HCT116 (cell line): Measurements from ENCODE around the gene NFIA. TPM values are rescaled to one million over a fixed set of nuclear protein-coding genes. Genes with fewer than 3 reads are reported as not detected.

Experiments used
- ATAC-seq: fragments of 200-7000 bp; cut with Tn5 transposase; 2 replicates; pipeline ENCODE4 v1.9.1; 2020; ENCODE audit warnings: mild to moderate bottlenecking, moderate library complexity
- BruUV-seq: library from RNA; stranded (reverse); fragments of 400-500 nt; replicated peaks from 2 replicates; lab custom pipeline; 2021; lab: Mats Ljungman, UMichigan
- CTCF ChIA-PET: fragments of 300-600 bp; sonication (Branson Sonifier 250); formaldehyde crosslinking; loops from one replicate; lab custom pipeline; 2021; ENCODE audit warnings: antibody characterized with exemption; lab: Charles Lee
- POLR2A ChIA-PET: fragments of 300-600, 350-600 bp; sonication (Branson Sonifier 250); formaldehyde crosslinking; loops from one replicate; lab custom pipeline; 2021; ENCODE audit warnings: antibody characterized with exemption; lab: Charles Lee
- RAD21 ChIA-PET, 2 experiments: fragments of 300-600 bp; sonication (Branson Sonifier 250); formaldehyde crosslinking; loops; one replicate each; lab custom pipeline; 2023; ENCODE audit warnings: low total read pairs in 2 of 2; ENCODE audit not compliant: uncharacterized antibody in 2 of 2, unreplicated experiment in 2 of 2, low non-redundant PET in 1 of 2; lab: Charles Lee
- DNase-seq: peaks from one replicate; pipeline ENCODE4 v3.0.0-alpha.2; 2010; ENCODE audit warnings: low read depth, low spot score
- H2AFZ ChIP-seq: fragments of 200-600 bp; shearing (Covaris generic), sonication (generic); 2 replicates; pipeline ENCODE4 v1.6.1; 2017; ENCODE audit warnings: low read depth, mixed run types, mixed read lengths, antibody characterized with exemption, low read length; ENCODE audit not compliant: poor library complexity, severe bottlenecking
- H3K27ac ChIP-seq: 2 replicates; pipeline ENCODE4 v1.5.1; 2012; ENCODE audit warnings: low read depth, low read length
- H3K27me3 ChIP-seq: fragments of 200-600 bp; sonication (generic); 2 replicates; pipeline ENCODE4 v1.6.1; 2016; ENCODE audit warnings: mixed run types, low read length, mixed read lengths; ENCODE audit not compliant: insufficient read depth
- H3K36me3 ChIP-seq, 2 experiments: fragments of 200-500 bp in 1 of 2; fragments of 200-600 bp in 1 of 2; sonication (Bioruptor generic) in 1 of 2; sonication (generic) in 1 of 2; 2 replicates each; pipeline versions ENCODE4 v1.5.1 to v1.6.1; 2014 to 2016; ENCODE audit warnings: low read length in 2 of 2, inconsistent platforms in 1 of 2, mixed read lengths in 1 of 2, mixed run types in 1 of 2; ENCODE audit not compliant: insufficient read depth in 2 of 2, control insufficient read depth in 1 of 2
- H3K4me1 ChIP-seq, 2 experiments: fragments of 200-600 bp in 1 of 2; sonication (generic) in 1 of 2; 2 replicates each; pipeline versions ENCODE4 v1.5.1 to v1.6.1; 2012 to 2017; ENCODE audit warnings: low read length in 2 of 2, inconsistent platforms in 1 of 2, mild to moderate bottlenecking in 1 of 2, mixed read lengths in 1 of 2, mixed run types in 1 of 2, moderate library complexity in 1 of 2; ENCODE audit not compliant: insufficient read depth in 2 of 2, control insufficient read depth in 1 of 2
- H3K4me2 ChIP-seq: fragments of 200-600 bp; sonication (generic); 2 replicates; pipeline ENCODE4 v1.6.1; 2017; ENCODE audit warnings: mixed run types, low read length, mixed read lengths
- H3K4me3 ChIP-seq, 2 experiments: fragments of 200-600 bp in 1 of 2; sonication (generic) in 1 of 2; replicated peaks in 1 of 2; 2 replicates each; pipeline ENCODE4 v1.5.1; 2011 to 2016; ENCODE audit warnings: low read length in 2 of 2, control low read depth in 1 of 2, low read depth in 1 of 2, mild to moderate bottlenecking in 1 of 2, mixed read lengths in 1 of 2, mixed run types in 1 of 2
- H3K79me2 ChIP-seq: fragments of 200-600 bp; sonication (generic); 2 replicates; pipeline ENCODE4 v1.6.1; 2017; ENCODE audit warnings: mild to moderate bottlenecking, mixed run types, low read length, moderate library complexity, mixed read lengths; ENCODE audit not compliant: insufficient read depth
- H3K9ac ChIP-seq: fragments of 200-600 bp; sonication (generic); 2 replicates; pipeline ENCODE4 v1.6.1; 2016; ENCODE audit warnings: low read length, mixed read lengths
- H3K9me2 ChIP-seq: fragments of 200-600 bp; sonication (generic), shearing (Covaris generic); 2 replicates; pipeline ENCODE4 v1.6.1; 2017; ENCODE audit warnings: mixed run types, mild to moderate bottlenecking, moderate library complexity; ENCODE audit not compliant: insufficient read depth
- H3K9me3 ChIP-seq, 2 experiments: fragments of 200-500 bp in 1 of 2; fragments of 200-600 bp in 1 of 2; sonication (Bioruptor generic) in 1 of 2; sonication (generic) in 1 of 2; 2 replicates each; pipeline ENCODE4 v1.6.1; 2014 to 2017; ENCODE audit warnings: low read length in 2 of 2, mixed read lengths in 2 of 2, inconsistent platforms in 1 of 2, low read depth in 1 of 2, mild to moderate bottlenecking in 1 of 2, mixed run types in 1 of 2, moderate library complexity in 1 of 2; ENCODE audit not compliant: control insufficient read depth in 1 of 2, insufficient read depth in 1 of 2
- H4K20me1 ChIP-seq: fragments of 200-600 bp; sonication (generic), shearing (Covaris generic); 2 replicates; pipeline ENCODE4 v1.6.1; 2017; ENCODE audit warnings: mixed run types, mild to moderate bottlenecking, moderate library complexity; ENCODE audit not compliant: insufficient read depth
- EZH2 ChIP-seq: fragments of 200-600 bp; sonication (generic); IDR thresholded peaks from 2 replicates; pipeline ENCODE4 v1.6.1; 2017; ENCODE audit warnings: antibody characterized with exemption, mixed run types
- POLR2A ChIP-seq: IDR thresholded peaks from 2 replicates; pipeline ENCODE4 v1.7.0; 2011; ENCODE audit warnings: borderline replicate concordance; ENCODE audit not compliant: insufficient read depth, insufficient read length; ENCODE audit errors: extremely low read depth
- POLR2AphosphoS5 ChIP-seq: IDR thresholded peaks from 2 replicates; pipeline ENCODE4 v1.6.1; 2011; ENCODE audit warnings: mild to moderate bottlenecking, low read depth, low read length, moderate library complexity
- RAD21 ChIP-seq: IDR thresholded peaks from 2 replicates; pipeline ENCODE4 v1.6.1; 2012; ENCODE audit warnings: low read depth, mild to moderate bottlenecking
- SRF ChIP-seq: IDR thresholded peaks from 2 replicates; pipeline ENCODE4 v1.6.1; 2012; ENCODE audit warnings: low read depth
- TCF7L2 ChIP-seq: IDR thresholded peaks from 2 replicates; pipeline ENCODE4 v1.7.0; 2011; ENCODE audit warnings: borderline replicate concordance, inconsistent platforms; ENCODE audit not compliant: insufficient read depth, insufficient read length; ENCODE audit errors: extremely low read depth
- intact Hi-C: fragments of 100-400 bp; cut with micrococcal nuclease; formaldehyde crosslinking; loops from 2 replicates; pipeline ENCODE4 v1.10.0; 2022
- total RNA-seq: library from RNA; stranded (reverse); gene quantifications from one replicate; pipeline ENCODE4 v1.2.1, GENCODE V29; 2021; ENCODE audit not compliant: unreplicated experiment
- TF ChIP-seq, protein P1 (sequence below): IDR thresholded peaks from 2 replicates; pipeline ENCODE4 v1.6.1; 2011; ENCODE audit warnings: mild to moderate bottlenecking, low read length, moderate library complexity; ENCODE audit not compliant: insufficient replicate concordance; ENCODE audit errors: extremely low read depth
- TF ChIP-seq, protein P2 (sequence below): IDR thresholded peaks from 2 replicates; pipeline ENCODE4 v1.6.1; 2012
- TF ChIP-seq, protein P3 (sequence below): IDR thresholded peaks from 2 replicates; pipeline ENCODE4 v1.6.1; 2012; ENCODE audit warnings: low read depth
- TF ChIP-seq, protein P4 (sequence below), 3 experiments: fragments of 200-600 bp in 1 of 3; sonication (generic) in 1 of 3; IDR thresholded peaks in 2 of 3; conservative IDR thresholded peaks in 1 of 3; 2 replicates each; pipeline ENCODE4 v1.5.1; 2012 to 2017; ENCODE audit warnings: low read depth in 2 of 3, low read length in 2 of 3, antibody characterized with exemption in 1 of 3, borderline replicate concordance in 1 of 3, control low read depth in 1 of 3, mild to moderate bottlenecking in 1 of 3, mixed read lengths in 1 of 3, mixed run types in 1 of 3, moderate library complexity in 1 of 3; ENCODE audit not compliant: insufficient read depth in 1 of 3

NFIA gene
- total RNA-seq, 1 experiment from 2014 or later: 17.2 TPM

DNA sequence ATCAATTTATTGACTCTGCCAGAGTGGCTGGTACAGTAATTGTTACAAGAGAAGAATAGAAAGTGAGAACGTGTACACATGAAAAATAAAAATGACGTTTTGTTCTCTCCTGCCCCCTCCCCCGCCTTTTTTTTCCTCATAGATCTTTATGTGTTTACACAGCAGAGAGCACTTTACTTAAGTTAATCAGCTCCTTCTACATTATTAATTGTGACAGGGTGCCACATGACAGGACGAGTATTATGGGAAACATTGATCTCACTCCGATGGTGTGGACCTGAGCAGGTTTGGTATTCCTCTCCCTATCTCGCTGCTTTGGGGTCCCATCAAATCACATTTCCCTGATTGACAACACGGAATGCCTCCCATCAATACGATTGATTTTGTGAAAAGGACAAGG lies 356.9 kb downstream of the NFIA start (continued):
- TF ChIP-seq, protein P1, sequence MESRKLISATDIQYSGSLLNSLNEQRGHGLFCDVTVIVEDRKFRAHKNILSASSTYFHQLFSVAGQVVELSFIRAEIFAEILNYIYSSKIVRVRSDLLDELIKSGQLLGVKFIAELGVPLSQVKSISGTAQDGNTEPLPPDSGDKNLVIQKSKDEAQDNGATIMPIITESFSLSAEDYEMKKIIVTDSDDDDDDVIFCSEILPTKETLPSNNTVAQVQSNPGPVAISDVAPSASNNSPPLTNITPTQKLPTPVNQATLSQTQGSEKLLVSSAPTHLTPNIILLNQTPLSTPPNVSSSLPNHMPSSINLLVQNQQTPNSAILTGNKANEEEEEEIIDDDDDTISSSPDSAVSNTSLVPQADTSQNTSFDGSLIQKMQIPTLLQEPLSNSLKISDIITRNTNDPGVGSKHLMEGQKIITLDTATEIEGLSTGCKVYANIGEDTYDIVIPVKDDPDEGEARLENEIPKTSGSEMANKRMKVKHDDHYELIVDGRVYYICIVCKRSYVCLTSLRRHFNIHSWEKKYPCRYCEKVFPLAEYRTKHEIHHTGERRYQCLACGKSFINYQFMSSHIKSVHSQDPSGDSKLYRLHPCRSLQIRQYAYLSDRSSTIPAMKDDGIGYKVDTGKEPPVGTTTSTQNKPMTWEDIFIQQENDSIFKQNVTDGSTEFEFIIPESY: no peak

DNA sequence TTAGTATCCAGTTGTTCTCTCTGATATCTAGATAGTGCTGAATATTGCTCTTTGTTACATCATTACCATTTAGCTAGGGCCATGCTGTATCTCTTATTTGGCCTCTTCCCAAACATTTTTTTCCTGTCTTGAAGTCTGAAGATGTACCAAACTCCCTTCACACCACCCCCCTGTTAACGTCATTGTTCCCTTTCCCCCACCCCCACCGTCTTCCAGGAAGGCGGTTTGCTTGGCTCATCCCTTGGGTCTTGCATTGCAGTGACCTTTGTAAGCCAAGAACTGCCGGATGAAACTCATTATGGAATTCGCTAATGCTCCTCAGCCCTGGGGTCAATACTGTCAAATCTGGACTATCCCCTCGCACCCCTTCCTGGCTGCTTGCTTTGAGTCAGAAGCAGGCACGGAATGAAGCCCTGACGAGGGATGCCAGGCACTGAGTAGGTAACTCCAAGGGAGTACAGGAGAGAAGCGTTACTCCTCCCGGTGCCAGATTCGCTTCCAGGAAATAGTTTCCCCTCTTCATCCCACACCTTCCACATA lies 359.4 kb downstream of the NFIA start:
- no peaks in the 10 kb centered on the region for H3K9me2 ChIP-seq
- no peak overlapping the region for H3K27ac ChIP-seq
- H3K9me3 ChIP-seq: no peaks in the 10 kb centered on the region
- no peak overlapping the region for H2AFZ ChIP-seq
- POLR2A ChIA-PET: no interaction called here
- H3K9ac ChIP-seq: no peak overlapping the region
- no peaks in the 10 kb centered on the region for H3K36me3 ChIP-seq
- DNase-seq: no peak
- CTCF ChIA-PET: no interaction called here
- no TSS peak for BruUV-seq
- H3K4me3 ChIP-seq: no peak overlapping the region
- RAD21 ChIA-PET: no interaction called here
- no peaks in the 10 kb centered on the region for H3K79me2 ChIP-seq
- intact Hi-C loops: no loop called here
- no peaks in the 10 kb centered on the region for H4K20me1 ChIP-seq
- no peaks in the 10 kb centered on the region for H3K4me1 ChIP-seq
- TF ChIP-seq EZH2 (no peak), RAD21 (no peak), SRF (no peak), POLR2A (no peak), POLR2AphosphoS5 (no peak), TCF7L2 (no peak)
- TF ChIP-seq, protein P2, sequence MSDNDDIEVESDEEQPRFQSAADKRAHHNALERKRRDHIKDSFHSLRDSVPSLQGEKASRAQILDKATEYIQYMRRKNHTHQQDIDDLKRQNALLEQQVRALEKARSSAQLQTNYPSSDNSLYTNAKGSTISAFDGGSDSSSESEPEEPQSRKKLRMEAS: no peak
- TF ChIP-seq, protein P3, sequence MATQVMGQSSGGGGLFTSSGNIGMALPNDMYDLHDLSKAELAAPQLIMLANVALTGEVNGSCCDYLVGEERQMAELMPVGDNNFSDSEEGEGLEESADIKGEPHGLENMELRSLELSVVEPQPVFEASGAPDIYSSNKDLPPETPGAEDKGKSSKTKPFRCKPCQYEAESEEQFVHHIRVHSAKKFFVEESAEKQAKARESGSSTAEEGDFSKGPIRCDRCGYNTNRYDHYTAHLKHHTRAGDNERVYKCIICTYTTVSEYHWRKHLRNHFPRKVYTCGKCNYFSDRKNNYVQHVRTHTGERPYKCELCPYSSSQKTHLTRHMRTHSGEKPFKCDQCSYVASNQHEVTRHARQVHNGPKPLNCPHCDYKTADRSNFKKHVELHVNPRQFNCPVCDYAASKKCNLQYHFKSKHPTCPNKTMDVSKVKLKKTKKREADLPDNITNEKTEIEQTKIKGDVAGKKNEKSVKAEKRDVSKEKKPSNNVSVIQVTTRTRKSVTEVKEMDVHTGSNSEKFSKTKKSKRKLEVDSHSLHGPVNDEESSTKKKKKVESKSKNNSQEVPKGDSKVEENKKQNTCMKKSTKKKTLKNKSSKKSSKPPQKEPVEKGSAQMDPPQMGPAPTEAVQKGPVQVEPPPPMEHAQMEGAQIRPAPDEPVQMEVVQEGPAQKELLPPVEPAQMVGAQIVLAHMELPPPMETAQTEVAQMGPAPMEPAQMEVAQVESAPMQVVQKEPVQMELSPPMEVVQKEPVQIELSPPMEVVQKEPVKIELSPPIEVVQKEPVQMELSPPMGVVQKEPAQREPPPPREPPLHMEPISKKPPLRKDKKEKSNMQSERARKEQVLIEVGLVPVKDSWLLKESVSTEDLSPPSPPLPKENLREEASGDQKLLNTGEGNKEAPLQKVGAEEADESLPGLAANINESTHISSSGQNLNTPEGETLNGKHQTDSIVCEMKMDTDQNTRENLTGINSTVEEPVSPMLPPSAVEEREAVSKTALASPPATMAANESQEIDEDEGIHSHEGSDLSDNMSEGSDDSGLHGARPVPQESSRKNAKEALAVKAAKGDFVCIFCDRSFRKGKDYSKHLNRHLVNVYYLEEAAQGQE: no peak
- TF ChIP-seq, protein P4, sequence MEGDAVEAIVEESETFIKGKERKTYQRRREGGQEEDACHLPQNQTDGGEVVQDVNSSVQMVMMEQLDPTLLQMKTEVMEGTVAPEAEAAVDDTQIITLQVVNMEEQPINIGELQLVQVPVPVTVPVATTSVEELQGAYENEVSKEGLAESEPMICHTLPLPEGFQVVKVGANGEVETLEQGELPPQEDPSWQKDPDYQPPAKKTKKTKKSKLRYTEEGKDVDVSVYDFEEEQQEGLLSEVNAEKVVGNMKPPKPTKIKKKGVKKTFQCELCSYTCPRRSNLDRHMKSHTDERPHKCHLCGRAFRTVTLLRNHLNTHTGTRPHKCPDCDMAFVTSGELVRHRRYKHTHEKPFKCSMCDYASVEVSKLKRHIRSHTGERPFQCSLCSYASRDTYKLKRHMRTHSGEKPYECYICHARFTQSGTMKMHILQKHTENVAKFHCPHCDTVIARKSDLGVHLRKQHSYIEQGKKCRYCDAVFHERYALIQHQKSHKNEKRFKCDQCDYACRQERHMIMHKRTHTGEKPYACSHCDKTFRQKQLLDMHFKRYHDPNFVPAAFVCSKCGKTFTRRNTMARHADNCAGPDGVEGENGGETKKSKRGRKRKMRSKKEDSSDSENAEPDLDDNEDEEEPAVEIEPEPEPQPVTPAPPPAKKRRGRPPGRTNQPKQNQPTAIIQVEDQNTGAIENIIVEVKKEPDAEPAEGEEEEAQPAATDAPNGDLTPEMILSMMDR (IDR thresholded peaks at IDR 0.05 in 2 of 3, conservative IDR thresholded peaks at IDR 0.05 in 1 of 3; ENCODE audit: borderline replicate concordance in 1 of 3, insufficient read depth in 1 of 3, low read depth in 2 of 3, low read length in 2 of 3): no peak
- ATAC-seq: no peak
- no peaks in the 10 kb centered on the region for H3K27me3 ChIP-seq
- no peak overlapping the region for H3K4me2 ChIP-seq
